Measurements from ENCODE around the gene FYCO1.

The FYCO1 gene

DNA sequence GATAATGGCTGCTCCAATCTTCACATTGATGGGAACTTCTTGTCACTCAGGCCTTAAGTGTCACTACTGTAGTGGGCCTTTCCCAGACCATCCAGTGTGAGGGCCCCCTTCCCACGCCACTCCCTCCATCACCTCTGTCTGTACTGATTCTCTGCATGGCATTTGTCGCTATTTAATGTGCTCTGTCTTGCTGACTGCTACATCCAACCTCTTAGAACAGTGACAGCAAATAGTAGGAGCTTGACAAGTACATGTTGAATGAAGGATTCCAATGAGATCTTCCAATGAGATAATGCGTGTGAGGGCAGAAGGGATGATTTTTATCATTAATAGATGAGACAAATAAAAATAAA, 114.9 kb downstream of the FYCO1 start:
- Histone ChIP-seq H3K4me3 (ENCODE audit: low read length) (no peak overlapping the region), H3K9ac (ENCODE audit: low read length) (no peak overlapping the region), H3K27me3 (ENCODE audit: low read depth, low read length) (peaks cover 82% of the 10 kb centered on the region), H3K4me2 (ENCODE audit: low read length) (no peak overlapping the region), H3K4me1 (ENCODE audit: low read length) (peaks cover 8% of the 10 kb centered on the region), H2AFZ (ENCODE audit: low read depth, low read length) (no peak overlapping the region), H4K20me1 (ENCODE audit: insufficient read depth, low read length) (peaks cover 13% of the 10 kb centered on the region; the same call in 1 of the 2 replicates), H3K79me2 (ENCODE audit: low read length) (no peaks in the 10 kb centered on the region), H3K27ac (ENCODE audit: low read length) (no peak overlapping the region), H3K36me3 (replicated peaks; ENCODE audit: low read depth, low read length) (no peaks in the 10 kb centered on the region), H3K9me3 (ENCODE audit: insufficient read depth, low read length) (no peaks in the 10 kb centered on the region)
- TF ChIP-seq EZH2phosphoT487 (IDR thresholded peaks at IDR 0.05; ENCODE audit: low read depth): no peak
- TF ChIP-seq, protein P1, sequence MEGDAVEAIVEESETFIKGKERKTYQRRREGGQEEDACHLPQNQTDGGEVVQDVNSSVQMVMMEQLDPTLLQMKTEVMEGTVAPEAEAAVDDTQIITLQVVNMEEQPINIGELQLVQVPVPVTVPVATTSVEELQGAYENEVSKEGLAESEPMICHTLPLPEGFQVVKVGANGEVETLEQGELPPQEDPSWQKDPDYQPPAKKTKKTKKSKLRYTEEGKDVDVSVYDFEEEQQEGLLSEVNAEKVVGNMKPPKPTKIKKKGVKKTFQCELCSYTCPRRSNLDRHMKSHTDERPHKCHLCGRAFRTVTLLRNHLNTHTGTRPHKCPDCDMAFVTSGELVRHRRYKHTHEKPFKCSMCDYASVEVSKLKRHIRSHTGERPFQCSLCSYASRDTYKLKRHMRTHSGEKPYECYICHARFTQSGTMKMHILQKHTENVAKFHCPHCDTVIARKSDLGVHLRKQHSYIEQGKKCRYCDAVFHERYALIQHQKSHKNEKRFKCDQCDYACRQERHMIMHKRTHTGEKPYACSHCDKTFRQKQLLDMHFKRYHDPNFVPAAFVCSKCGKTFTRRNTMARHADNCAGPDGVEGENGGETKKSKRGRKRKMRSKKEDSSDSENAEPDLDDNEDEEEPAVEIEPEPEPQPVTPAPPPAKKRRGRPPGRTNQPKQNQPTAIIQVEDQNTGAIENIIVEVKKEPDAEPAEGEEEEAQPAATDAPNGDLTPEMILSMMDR (IDR thresholded peaks at IDR 0.05; ENCODE audit: low read depth, low read length): no peak

DNA sequence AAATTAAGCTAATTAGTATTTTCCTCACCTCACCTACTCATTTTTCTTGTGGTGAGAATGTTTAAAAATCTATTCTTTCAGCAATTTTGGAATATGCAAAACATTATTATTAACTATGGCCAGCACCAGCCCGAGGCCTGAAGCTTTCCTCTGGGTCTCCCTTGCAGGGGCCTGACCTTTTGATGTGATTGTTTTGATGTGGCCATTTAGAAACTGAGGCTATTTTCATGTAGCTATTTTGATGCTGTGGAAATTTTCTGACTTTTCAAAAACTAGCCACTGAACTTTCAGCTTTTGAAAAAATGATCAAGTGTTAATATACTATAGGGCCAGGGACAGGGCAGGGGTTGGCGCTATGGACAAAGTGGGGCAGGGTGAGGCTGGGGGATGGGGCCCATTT, 117.5 kb downstream of the FYCO1 start:
- Histone ChIP-seq H3K4me1 (ENCODE audit: low read length) (peaks cover under 1% of the 10 kb centered on the region; the same call in 1 of the 2 replicates), H3K4me2 (ENCODE audit: low read length) (no peak overlapping the region), H3K9me3 (ENCODE audit: insufficient read depth, low read length) (no peaks in the 10 kb centered on the region), H3K36me3 (replicated peaks; ENCODE audit: low read depth, low read length) (no peaks in the 10 kb centered on the region), H2AFZ (ENCODE audit: low read depth, low read length) (no peak overlapping the region), H3K9ac (ENCODE audit: low read length) (no peak overlapping the region), H3K79me2 (ENCODE audit: low read length) (no peaks in the 10 kb centered on the region), H3K27ac (ENCODE audit: low read length) (no peak overlapping the region), H3K4me3 (ENCODE audit: low read length) (no peak overlapping the region), H4K20me1 (ENCODE audit: insufficient read depth, low read length) (peaks cover 4% of the 10 kb centered on the region; the same call in 1 of the 2 replicates), H3K27me3 (ENCODE audit: low read depth, low read length) (peaks cover 80% of the 10 kb centered on the region)
- TF ChIP-seq, protein P1 (IDR thresholded peaks at IDR 0.05; ENCODE audit: low read depth, low read length): no peak
- no peak for TF ChIP-seq EZH2phosphoT487 (IDR thresholded peaks at IDR 0.05; ENCODE audit: low read depth)

DNA sequence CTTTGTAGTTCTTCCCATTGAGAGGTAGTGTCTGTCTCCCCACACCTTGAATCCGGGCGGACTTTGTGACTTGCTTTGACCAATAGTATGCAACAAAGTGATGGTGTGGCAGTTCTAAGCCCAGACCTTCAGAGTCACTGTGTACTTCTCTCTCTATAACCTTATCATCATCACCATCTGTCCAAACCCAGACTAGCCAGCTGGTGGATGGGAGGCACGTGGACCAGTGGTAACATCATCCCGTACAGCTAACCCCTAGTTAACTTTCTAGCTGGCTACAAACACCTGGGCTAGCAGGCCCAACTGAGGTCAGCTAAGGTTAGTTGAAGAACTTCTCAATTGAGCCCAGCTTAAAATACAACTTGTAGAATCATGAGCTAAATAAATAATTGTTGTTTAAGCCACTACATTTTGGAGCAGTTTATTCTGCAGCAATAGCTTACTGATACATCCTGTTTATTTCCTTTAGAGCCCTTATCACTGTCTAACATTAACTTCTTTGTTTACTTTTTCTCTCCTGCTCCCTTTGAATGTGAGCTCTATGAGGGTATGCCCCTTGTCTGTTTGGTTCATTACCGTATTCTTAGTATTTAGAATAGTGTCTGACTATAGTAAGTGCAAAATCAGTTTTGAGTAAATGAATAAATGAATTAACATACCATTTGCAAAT, 120.8 kb downstream of the FYCO1 start:
- Histone ChIP-seq H3K36me3 (replicated peaks; ENCODE audit: low read depth, low read length) (no peaks in the 10 kb centered on the region), H3K9me3 (ENCODE audit: insufficient read depth, low read length) (no peaks in the 10 kb centered on the region), H2AFZ (ENCODE audit: low read depth, low read length) (no peak overlapping the region), H3K79me2 (ENCODE audit: low read length) (no peaks in the 10 kb centered on the region), H3K4me1 (ENCODE audit: low read length) (peaks cover 23% of the 10 kb centered on the region), H3K4me3 (ENCODE audit: low read length) (no peak overlapping the region), H3K9ac (ENCODE audit: low read length) (no peak overlapping the region), H3K4me2 (ENCODE audit: low read length) (no peak overlapping the region), H3K27ac (ENCODE audit: low read length) (no peak overlapping the region), H3K27me3 (ENCODE audit: low read depth, low read length) (peaks cover 82% of the 10 kb centered on the region), H4K20me1 (ENCODE audit: insufficient read depth, low read length) (peaks cover 9% of the 10 kb centered on the region)
- TF ChIP-seq EZH2phosphoT487 (IDR thresholded peaks at IDR 0.05; ENCODE audit: low read depth): no peak
- TF ChIP-seq, protein P1 (IDR thresholded peaks at IDR 0.05; ENCODE audit: low read depth, low read length): no peak

DNA sequence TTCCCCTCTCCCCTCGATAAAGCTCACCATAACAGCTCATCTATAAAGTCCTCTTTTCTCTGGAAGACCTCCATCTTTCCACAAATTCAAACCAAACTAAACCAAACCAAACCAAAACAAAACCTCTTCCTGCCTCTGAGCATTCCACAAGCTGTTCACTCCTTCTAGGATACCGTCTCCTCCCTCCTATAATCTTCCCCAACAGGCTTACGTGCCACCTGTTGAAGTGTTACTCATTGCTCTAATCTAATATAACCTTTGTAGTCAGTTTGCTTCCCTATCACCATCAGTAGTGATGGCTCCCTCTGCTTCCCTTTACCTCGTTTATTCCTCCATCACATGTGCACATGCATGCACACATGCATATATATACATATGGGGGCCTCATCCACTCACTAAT, 122.0 kb downstream of the FYCO1 start:
- Histone ChIP-seq H3K79me2 (ENCODE audit: low read length) (no peaks in the 10 kb centered on the region), H3K9me3 (ENCODE audit: insufficient read depth, low read length) (no peaks in the 10 kb centered on the region), H3K36me3 (replicated peaks; ENCODE audit: low read depth, low read length) (no peaks in the 10 kb centered on the region), H3K9ac (ENCODE audit: low read length) (no peak overlapping the region), H3K4me2 (ENCODE audit: low read length) (no peak overlapping the region), H4K20me1 (ENCODE audit: insufficient read depth, low read length) (peaks cover 15% of the 10 kb centered on the region), H2AFZ (ENCODE audit: low read depth, low read length) (no peak overlapping the region), H3K27ac (ENCODE audit: low read length) (no peak overlapping the region), H3K4me1 (ENCODE audit: low read length) (peaks cover 26% of the 10 kb centered on the region), H3K27me3 (ENCODE audit: low read depth, low read length) (peaks cover 82% of the 10 kb centered on the region), H3K4me3 (ENCODE audit: low read length) (no peak overlapping the region)
- TF ChIP-seq, protein P1 (IDR thresholded peaks at IDR 0.05; ENCODE audit: low read depth, low read length): no peak
